ENCODE results near the gene RPS14. TPM values are rescaled to one million over a fixed set of nuclear protein-coding genes. Genes with fewer than 3 reads are reported as not detected.
"Not testable (repeated sequence)": the region's sequence is repeated elsewhere in the genome, so short reads cannot be mapped to it uniquely, and the experiment has no call there.

Gene RPS14
- polyA plus RNA-seq, 1 donor from 2014 or later: 3,490 TPM

DNA sequence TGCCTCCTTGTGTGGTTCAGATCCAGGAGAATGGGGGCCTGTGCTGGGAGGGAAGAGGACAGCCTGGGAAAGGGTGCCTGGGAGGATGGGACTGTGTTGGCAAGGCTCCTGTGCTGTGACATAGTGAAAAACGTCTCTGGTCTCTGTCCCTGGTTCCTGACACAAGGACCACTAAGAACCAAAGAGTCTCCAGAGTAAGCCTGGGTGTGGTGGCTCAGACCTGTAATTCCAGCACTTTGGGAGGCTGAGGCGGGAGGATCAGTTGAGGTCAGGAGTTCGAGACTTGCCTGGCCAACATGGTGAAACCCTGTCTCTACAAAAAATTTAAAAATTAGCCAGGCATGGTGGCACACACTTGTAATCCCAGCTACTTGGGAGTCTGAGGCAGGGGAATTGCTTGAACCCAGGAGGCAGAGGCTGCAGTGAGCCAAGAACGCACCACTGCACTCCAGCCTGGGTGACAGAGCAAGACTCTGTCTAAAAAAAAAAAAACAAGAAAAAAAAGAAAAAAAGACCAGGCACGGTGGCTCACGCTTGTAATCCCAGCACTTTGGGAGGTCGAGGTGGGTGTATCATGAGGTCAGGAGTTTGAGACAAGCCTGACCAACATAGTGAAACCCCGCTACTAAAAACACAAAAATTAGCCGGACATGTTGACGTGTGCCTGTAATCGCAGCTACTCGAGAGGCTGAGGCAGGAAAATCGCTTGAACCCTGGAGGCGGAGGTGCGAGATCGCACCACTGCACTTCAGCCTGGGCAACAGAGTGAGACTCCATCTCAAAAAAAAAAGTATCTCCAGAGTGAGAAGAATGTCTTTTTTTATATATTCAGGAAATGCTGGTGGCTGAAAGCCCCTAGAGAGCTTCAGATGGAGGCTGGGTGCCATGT, 35.4 kb downstream of the RPS14 start:
- not testable (repeated sequence) for H3K4me3 ChIP-seq (ENCODE audit: low read length); H3K9me2 ChIP-seq (ENCODE audit: insufficient read depth, low read length); H2AFZ ChIP-seq (ENCODE audit: low read depth, low read length); H3F3A ChIP-seq (ENCODE audit: insufficient read depth, low read length, poor library complexity, severe bottlenecking); H3K27ac ChIP-seq (ENCODE audit: low read length); H3K4me2 ChIP-seq (ENCODE audit: low read length); H3K9me3 ChIP-seq (ENCODE audit: low read length); H3K79me2 ChIP-seq (replicated peaks; ENCODE audit: insufficient read depth, low read length); H3K27me3 ChIP-seq (ENCODE audit: insufficient read depth, low read depth, low read length); H3K36me3 ChIP-seq (ENCODE audit: insufficient read depth, low read length); H3K9ac ChIP-seq (ENCODE audit: low read length); H4K20me1 ChIP-seq (ENCODE audit: insufficient read depth)

DNA sequence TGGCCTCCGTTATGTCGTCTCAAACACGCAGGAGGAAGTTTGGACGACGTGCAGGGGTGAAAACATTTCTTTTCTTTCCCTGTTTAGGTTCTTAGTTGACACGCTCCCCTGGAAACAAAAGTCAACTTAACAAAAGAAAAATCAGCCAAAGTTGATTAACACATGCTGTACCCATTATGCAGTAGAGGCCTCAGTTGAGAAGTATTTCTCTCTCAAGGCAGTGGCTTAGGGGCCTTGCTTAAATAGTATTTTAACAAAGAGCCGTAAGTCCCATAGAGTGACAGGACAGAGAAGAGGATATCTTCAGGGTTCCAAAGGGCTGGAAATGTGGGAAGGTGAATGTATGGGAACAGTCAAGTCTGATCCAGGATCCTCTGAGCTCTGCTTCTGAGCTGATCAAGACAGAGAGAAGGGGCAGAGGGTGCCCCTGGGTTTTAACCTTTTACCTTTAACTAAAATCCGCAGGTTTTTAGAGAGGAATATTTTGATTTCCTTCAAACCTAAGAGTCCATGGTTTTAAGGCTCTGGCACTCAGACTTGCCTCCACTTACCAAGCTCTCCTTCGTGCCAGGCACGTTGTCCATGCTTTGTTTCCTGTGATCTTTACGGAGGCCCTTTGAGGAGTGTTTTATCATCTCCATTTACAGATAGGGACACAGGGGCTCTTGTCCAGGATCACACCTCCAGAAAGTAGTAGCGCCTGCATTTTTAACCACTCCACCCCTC, 36.2 kb downstream of the RPS14 start:
- Histone ChIP-seq H2AFZ (ENCODE audit: low read depth, low read length) (no peak overlapping the region), H3K27me3 (ENCODE audit: insufficient read depth, low read depth, low read length) (no peaks in the 10 kb centered on the region), H3K9me3 (ENCODE audit: low read length) (no peaks in the 10 kb centered on the region), H3K79me2 (replicated peaks; ENCODE audit: insufficient read depth, low read length) (no peaks in the 10 kb centered on the region), H3K4me3 (ENCODE audit: low read length) (no peak overlapping the region), H3F3A (ENCODE audit: insufficient read depth, low read length, poor library complexity, severe bottlenecking) (no peaks in the 10 kb centered on the region), H3K27ac (ENCODE audit: low read length) (no peak overlapping the region), H3K36me3 (ENCODE audit: insufficient read depth, low read length) (no peaks in the 10 kb centered on the region), H4K20me1 (ENCODE audit: insufficient read depth) (no peaks in the 10 kb centered on the region), H3K4me2 (ENCODE audit: low read length) (no peak overlapping the region), H3K9me2 (ENCODE audit: insufficient read depth, low read length) (no peaks in the 10 kb centered on the region), H3K9ac (ENCODE audit: low read length) (no peak overlapping the region)
- TF ChIP-seq, protein P1, sequence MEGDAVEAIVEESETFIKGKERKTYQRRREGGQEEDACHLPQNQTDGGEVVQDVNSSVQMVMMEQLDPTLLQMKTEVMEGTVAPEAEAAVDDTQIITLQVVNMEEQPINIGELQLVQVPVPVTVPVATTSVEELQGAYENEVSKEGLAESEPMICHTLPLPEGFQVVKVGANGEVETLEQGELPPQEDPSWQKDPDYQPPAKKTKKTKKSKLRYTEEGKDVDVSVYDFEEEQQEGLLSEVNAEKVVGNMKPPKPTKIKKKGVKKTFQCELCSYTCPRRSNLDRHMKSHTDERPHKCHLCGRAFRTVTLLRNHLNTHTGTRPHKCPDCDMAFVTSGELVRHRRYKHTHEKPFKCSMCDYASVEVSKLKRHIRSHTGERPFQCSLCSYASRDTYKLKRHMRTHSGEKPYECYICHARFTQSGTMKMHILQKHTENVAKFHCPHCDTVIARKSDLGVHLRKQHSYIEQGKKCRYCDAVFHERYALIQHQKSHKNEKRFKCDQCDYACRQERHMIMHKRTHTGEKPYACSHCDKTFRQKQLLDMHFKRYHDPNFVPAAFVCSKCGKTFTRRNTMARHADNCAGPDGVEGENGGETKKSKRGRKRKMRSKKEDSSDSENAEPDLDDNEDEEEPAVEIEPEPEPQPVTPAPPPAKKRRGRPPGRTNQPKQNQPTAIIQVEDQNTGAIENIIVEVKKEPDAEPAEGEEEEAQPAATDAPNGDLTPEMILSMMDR (IDR thresholded peaks at IDR 0.05; ENCODE audit: poor library complexity, severe bottlenecking): no peak
- TF ChIP-seq EP300 (conservative IDR thresholded peaks at IDR 0.05; ENCODE audit: poor library complexity, severe bottlenecking): no peak

DNA sequence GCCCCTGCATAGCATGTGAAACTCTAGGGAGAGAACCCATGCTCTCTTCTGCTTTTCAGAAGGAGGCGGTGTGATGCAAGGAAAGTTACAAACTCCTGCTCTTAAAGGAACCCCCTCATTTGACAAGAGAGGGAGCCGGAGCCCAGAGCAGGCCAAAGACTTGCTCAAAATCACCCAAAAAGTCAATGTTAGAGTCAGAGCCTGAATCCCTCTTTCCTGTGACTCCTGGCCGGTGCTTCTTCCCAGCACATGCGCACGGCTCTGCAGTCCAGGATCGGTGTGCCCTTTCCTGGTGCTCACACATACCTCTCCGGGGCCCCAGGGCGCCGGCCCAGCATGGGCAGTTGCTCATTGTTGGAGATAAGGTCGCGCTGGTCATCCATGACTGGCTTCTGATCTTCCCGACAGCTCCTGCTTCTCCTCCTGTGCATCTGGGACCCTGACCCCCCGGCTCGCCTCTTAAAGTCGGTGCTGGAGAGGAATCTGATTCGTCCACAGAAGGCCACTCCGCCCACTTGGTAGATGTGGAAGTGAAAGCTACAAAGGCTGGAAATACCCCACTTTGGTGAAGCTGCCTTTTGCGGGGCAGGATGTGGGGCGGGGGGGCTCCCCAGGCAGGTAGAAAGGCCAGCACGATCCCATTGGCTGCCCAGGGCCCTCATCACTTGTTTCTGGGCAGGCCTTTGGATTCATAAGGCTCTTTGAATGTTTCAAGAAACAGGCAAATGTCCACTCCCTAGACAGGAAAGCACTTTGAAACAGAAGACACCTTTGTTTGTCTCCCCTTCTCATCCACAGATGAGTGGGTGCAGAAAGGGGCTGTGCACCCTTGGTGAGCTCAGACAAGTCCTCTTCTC, 37.0 kb downstream of the RPS14 start, which contains the start of gene CD74:
CD74 (minus strand) TSS at position 592 of the 857 bp plus-strand sequence; CDS start at position 431, 161 bp downstream.
- Histone ChIP-seq H3K79me2 (replicated peaks; ENCODE audit: insufficient read depth, low read length) (no peaks in the 10 kb centered on the region), H2AFZ (ENCODE audit: low read depth, low read length) (no peak within 1 kb of the TSS), H3K9ac (ENCODE audit: low read length) (no peak within 1 kb of the TSS), H3K36me3 (ENCODE audit: insufficient read depth, low read length) (no peaks in the 10 kb centered on the region), H3K27ac (ENCODE audit: low read length) (no peak within 1 kb of the TSS), H3K4me2 (ENCODE audit: low read length) (no peak within 1 kb of the TSS), H3K27me3 (ENCODE audit: insufficient read depth, low read depth, low read length) (no peaks in the 10 kb centered on the region), H3K9me3 (ENCODE audit: low read length) (no peaks in the 10 kb centered on the region), H3F3A (ENCODE audit: insufficient read depth, low read length, poor library complexity, severe bottlenecking) (no peaks in the 10 kb centered on the region), H3K9me2 (ENCODE audit: insufficient read depth, low read length) (no peaks in the 10 kb centered on the region), H4K20me1 (ENCODE audit: insufficient read depth) (no peaks in the 10 kb centered on the region), H3K4me3 (ENCODE audit: low read length) (no peak within 1 kb of the TSS)
- TF ChIP-seq RAD21 (conservative IDR thresholded peaks at IDR 0.05) (no peak), EZH2 (IDR thresholded peaks at IDR 0.05; ENCODE audit: borderline replicate concordance, insufficient read depth, low read length, poor library complexity, severe bottlenecking) (no peak), MXI1 (conservative IDR thresholded peaks at IDR 0.05; ENCODE audit: poor library complexity, severe bottlenecking) (no peak), EP300 (conservative IDR thresholded peaks at IDR 0.05; ENCODE audit: poor library complexity, severe bottlenecking) (no peak), POLR2AphosphoS5 (IDR thresholded peaks at IDR 0.05) (no peak), SMC3 (conservative IDR thresholded peaks at IDR 0.05; ENCODE audit: poor library complexity) (no peak), TAF1 (IDR thresholded peaks at IDR 0.05; ENCODE audit: low read depth) (no peak)
- TF ChIP-seq, protein P1 (IDR thresholded peaks at IDR 0.05; ENCODE audit: poor library complexity, severe bottlenecking): no peak
- TF ChIP-seq, protein P2, sequence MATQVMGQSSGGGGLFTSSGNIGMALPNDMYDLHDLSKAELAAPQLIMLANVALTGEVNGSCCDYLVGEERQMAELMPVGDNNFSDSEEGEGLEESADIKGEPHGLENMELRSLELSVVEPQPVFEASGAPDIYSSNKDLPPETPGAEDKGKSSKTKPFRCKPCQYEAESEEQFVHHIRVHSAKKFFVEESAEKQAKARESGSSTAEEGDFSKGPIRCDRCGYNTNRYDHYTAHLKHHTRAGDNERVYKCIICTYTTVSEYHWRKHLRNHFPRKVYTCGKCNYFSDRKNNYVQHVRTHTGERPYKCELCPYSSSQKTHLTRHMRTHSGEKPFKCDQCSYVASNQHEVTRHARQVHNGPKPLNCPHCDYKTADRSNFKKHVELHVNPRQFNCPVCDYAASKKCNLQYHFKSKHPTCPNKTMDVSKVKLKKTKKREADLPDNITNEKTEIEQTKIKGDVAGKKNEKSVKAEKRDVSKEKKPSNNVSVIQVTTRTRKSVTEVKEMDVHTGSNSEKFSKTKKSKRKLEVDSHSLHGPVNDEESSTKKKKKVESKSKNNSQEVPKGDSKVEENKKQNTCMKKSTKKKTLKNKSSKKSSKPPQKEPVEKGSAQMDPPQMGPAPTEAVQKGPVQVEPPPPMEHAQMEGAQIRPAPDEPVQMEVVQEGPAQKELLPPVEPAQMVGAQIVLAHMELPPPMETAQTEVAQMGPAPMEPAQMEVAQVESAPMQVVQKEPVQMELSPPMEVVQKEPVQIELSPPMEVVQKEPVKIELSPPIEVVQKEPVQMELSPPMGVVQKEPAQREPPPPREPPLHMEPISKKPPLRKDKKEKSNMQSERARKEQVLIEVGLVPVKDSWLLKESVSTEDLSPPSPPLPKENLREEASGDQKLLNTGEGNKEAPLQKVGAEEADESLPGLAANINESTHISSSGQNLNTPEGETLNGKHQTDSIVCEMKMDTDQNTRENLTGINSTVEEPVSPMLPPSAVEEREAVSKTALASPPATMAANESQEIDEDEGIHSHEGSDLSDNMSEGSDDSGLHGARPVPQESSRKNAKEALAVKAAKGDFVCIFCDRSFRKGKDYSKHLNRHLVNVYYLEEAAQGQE (IDR thresholded peaks at IDR 0.05; ENCODE audit: borderline replicate concordance): no peak

Measured in neural cell (in vitro differentiated cells).